Medulla oblongata (tissue), 1 donor: ENCODE data around the gene ADCY1.
A peak's percentile ranks its signal among the peaks of the same experiment; 100 is the strongest.
"Not testable (repeated sequence)": the region's sequence is repeated elsewhere in the genome, so short reads cannot be mapped to it uniquely, and the experiment has no call there.

ENCODE experiments used
- DNase-seq: peaks from one replicate; pipeline ENCODE4 v3.0.0-alpha.2; 2015; ENCODE audit errors: extremely low spot score

ADCY1 gene

GRCh38 chr7:45740573-45740972 is 166.4 kb downstream of the ADCY1 start:
- DNase-seq, result not testable (repeated sequence)

GRCh38 chr7:45748976-45749375 is 174.8 kb downstream of the ADCY1 start:
- not testable (repeated sequence) for DNase-seq

- not testable (repeated sequence) for DNase-seq
Measured at GRCh38 chr7:45751352-45751751, 177.2 kb downstream of the ADCY1 start.

GRCh38 chr7:45756333-45756732 is 182.2 kb downstream of the ADCY1 start:
- DNase-seq, result not testable (repeated sequence)

GRCh38 chr7:45756757-45757156 is 182.6 kb downstream of the ADCY1 start:
- not testable (repeated sequence) for DNase-seq

- DNase-seq, result not testable (repeated sequence)
Measured at GRCh38 chr7:45759464-45759863, 185.3 kb downstream of the ADCY1 start.

- DNase-seq, result not testable (repeated sequence)
Measured at GRCh38 chr7:45761545-45762205, 187.5 kb downstream of the ADCY1 start.

GRCh38 chr7:45762225-45762994 is 188.2 kb downstream of the ADCY1 start:
- not testable (repeated sequence) for DNase-seq

- DNase-seq, result peak; percentile 98
Measured at GRCh38 chr7:45768516-45769394, 194.6 kb downstream of the ADCY1 start.

GRCh38 chr7:45769626-45770025 is 195.5 kb downstream of the ADCY1 start:
- DNase-seq, result not testable (repeated sequence)
